MM.1S (cell line): ENCODE results near the gene ETNK2.

Experiments used
- EZH2 ChIP-seq: fragments of 300-600 bp; sonication (generic); optimal IDR thresholded peaks from 2 replicates; pipeline ENCODE3; 2017; ENCODE audit warnings: low read depth, mild to moderate bottlenecking, antibody characterized with exemption, low read length, mixed read lengths
- TF ChIP-seq, protein P1 (sequence below): fragments of 300-600 bp; sonication (generic); IDR thresholded peaks from 2 replicates; pipeline ENCODE4 v1.5.1; 2016; ENCODE audit warnings: antibody characterized with exemption, low read length, mixed read lengths

DNA sequence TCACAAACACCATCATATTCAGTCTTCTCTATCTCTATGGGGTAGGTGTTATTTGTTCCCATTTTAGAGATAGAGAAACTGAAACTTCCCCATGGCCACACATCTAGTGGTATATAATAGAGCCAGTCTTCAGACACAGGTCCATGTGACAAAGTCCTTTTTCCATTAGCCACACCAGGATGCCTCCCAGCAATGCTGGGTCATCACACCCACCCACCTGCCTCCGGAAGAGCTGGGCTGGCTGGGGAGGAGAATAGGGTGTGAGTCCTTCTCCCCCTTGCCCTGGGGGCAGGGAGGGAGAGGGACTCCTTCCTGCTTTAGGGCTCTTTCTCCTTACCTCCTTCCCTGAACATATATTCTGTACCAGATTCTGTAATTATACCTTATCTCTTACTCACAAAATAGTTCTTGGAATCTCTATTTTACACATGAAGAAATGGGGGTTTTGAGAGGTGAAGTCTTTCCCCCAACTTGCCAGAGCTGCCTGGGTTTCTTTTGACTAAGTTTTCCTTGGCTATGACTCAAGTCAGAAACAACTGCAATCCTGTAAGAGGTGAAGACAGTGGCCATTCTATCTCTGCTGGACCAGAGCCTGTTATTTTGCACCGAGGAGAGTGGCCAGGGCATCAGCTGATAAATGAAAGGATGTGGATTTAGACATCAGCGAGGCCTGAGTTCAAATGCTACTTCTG is 49.0 kb downstream of the ETNK2 start:
- TF ChIP-seq, protein P1, sequence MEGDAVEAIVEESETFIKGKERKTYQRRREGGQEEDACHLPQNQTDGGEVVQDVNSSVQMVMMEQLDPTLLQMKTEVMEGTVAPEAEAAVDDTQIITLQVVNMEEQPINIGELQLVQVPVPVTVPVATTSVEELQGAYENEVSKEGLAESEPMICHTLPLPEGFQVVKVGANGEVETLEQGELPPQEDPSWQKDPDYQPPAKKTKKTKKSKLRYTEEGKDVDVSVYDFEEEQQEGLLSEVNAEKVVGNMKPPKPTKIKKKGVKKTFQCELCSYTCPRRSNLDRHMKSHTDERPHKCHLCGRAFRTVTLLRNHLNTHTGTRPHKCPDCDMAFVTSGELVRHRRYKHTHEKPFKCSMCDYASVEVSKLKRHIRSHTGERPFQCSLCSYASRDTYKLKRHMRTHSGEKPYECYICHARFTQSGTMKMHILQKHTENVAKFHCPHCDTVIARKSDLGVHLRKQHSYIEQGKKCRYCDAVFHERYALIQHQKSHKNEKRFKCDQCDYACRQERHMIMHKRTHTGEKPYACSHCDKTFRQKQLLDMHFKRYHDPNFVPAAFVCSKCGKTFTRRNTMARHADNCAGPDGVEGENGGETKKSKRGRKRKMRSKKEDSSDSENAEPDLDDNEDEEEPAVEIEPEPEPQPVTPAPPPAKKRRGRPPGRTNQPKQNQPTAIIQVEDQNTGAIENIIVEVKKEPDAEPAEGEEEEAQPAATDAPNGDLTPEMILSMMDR = no peak
- TF ChIP-seq EZH2 = no peak
